SU-DHL-6 (cell line): Measurements from ENCODE around the gene GALNT9.

Experiments used
- H2AFZ ChIP-seq: fragments of 200-600 bp; sonication (generic); 2 replicates; pipeline ENCODE4 v1.6.1; 2014; ENCODE audit warnings: low read depth, mild to moderate bottlenecking, moderate library complexity, mixed read lengths, antibody characterized with exemption, low read length; ENCODE audit not compliant: severe bottlenecking
- H3F3A ChIP-seq: fragments of 200-600 bp; shearing (Covaris generic); 2 replicates; pipeline ENCODE4 v1.6.0; 2016; ENCODE audit warnings: antibody characterized with exemption, mild to moderate bottlenecking; ENCODE audit not compliant: insufficient read depth
- H3K27ac ChIP-seq: fragments of 200-600 bp; sonication (generic); 2 replicates; pipeline ENCODE4 v1.5.1; 2016; ENCODE audit warnings: low read depth, mild to moderate bottlenecking, low read length, moderate library complexity, mixed read lengths
- H3K27me3 ChIP-seq: fragments of 200-600 bp; sonication (generic), shearing (Covaris generic); 2 replicates; pipeline ENCODE4 v1.6.0; 2014; ENCODE audit warnings: mild to moderate bottlenecking, low read length
- H3K36me3 ChIP-seq: fragments of 200-600 bp; sonication (generic); 2 replicates; pipeline ENCODE4 v1.6.1; 2014; ENCODE audit warnings: mild to moderate bottlenecking, low read length, mixed read lengths
- H3K4me2 ChIP-seq: fragments of 300-600, 200-600 bp; shearing (Covaris generic), sonication (generic); 2 replicates; pipeline ENCODE4 v1.6.0; 2014; ENCODE audit warnings: low read length, low read depth, mild to moderate bottlenecking; ENCODE audit not compliant: poor library complexity, severe bottlenecking
- H3K4me3 ChIP-seq: fragments of 200-600 bp; sonication (generic); 2 replicates; pipeline ENCODE4 v1.5.1; 2014; ENCODE audit warnings: antibody characterized with exemption, low read length, mild to moderate bottlenecking, mixed read lengths; ENCODE audit not compliant: insufficient read depth, poor library complexity, severe bottlenecking
- H3K79me2 ChIP-seq: fragments of 200-600 bp; sonication (generic); 2 replicates; pipeline ENCODE4 v1.6.1; 2014; ENCODE audit warnings: mild to moderate bottlenecking, low read length, moderate library complexity; ENCODE audit not compliant: insufficient read depth
- H3K9ac ChIP-seq: fragments of 200-600 bp; sonication (generic); 2 replicates; pipeline ENCODE4 v1.7.0; 2014; ENCODE audit warnings: mild to moderate bottlenecking, low read length
- H3K9me2 ChIP-seq: fragments of 200-600 bp; sonication (generic); replicated peaks from 2 replicates; pipeline ENCODE4 v1.6.1; 2014; ENCODE audit warnings: low read length; ENCODE audit not compliant: insufficient read depth
- H3K9me3 ChIP-seq: fragments of 200-600 bp; sonication (generic); 2 replicates; pipeline ENCODE4 v1.6.1; 2014; ENCODE audit warnings: low read length, mixed read lengths; ENCODE audit not compliant: insufficient read depth
- H4K20me1 ChIP-seq: fragments of 200-600 bp; sonication (generic); 2 replicates; pipeline ENCODE4 v1.6.1; 2014; ENCODE audit warnings: low read depth, mild to moderate bottlenecking, antibody characterized with exemption, low read length, moderate library complexity, mixed read lengths
- CTCF ChIP-seq: fragments of 200-600 bp; sonication (generic); IDR thresholded peaks from one replicate; pipeline ENCODE4 v1.5.1; 2017; ENCODE audit warnings: antibody characterized with exemption, mild to moderate bottlenecking, low read length, moderate library complexity; ENCODE audit not compliant: insufficient read depth, poor library complexity, severe bottlenecking
- EZH2phosphoT487 ChIP-seq: fragments of 200-600 bp; sonication (generic), shearing (Covaris generic); conservative IDR thresholded peaks from 2 replicates; pipeline ENCODE4 v1.6.1; 2018; ENCODE audit warnings: mild to moderate bottlenecking, antibody characterized with exemption, low read length, moderate library complexity, mixed read lengths

GALNT9 gene

GRCh38 chr12:132156573-132157325 is 172.6 kb downstream of the GALNT9 start:
- no peak overlapping the region for H2AFZ ChIP-seq
- no peaks in the 10 kb centered on the region for H3K9me2 ChIP-seq
- no peak overlapping the region for H3K9ac ChIP-seq
- peaks cover 18% of the 10 kb centered on the region for H3F3A ChIP-seq
- H3K27me3 ChIP-seq: no peaks in the 10 kb centered on the region
- H3K36me3 ChIP-seq: peaks cover 21% of the 10 kb centered on the region
- no peaks in the 10 kb centered on the region for H3K79me2 ChIP-seq
- peaks cover 20% of the 10 kb centered on the region; the same call in 1 of the 2 replicates for H3K9me3 ChIP-seq
- H4K20me1 ChIP-seq: no peaks in the 10 kb centered on the region
- no peak overlapping the region for H3K4me3 ChIP-seq
- no peak for TF ChIP-seq CTCF
- no peak for TF ChIP-seq EZH2phosphoT487
- H3K4me2 ChIP-seq: no peak overlapping the region
- H3K27ac ChIP-seq: no peak overlapping the region

- Histone ChIP-seq H2AFZ (no peak overlapping the region), H3K27me3 (no peaks in the 10 kb centered on the region), H3F3A (peaks cover 18% of the 10 kb centered on the region), H3K4me2 (no peak overlapping the region), H3K36me3 (peaks cover 21% of the 10 kb centered on the region), H3K9me2 (no peaks in the 10 kb centered on the region), H3K9me3 (peaks cover 20% of the 10 kb centered on the region; the same call in 1 of the 2 replicates), H3K79me2 (no peaks in the 10 kb centered on the region), H3K4me3 (no peak overlapping the region), H3K9ac (no peak overlapping the region), H3K27ac (no peak overlapping the region), H4K20me1 (no peaks in the 10 kb centered on the region)
- TF ChIP-seq EZH2phosphoT487 (no peak), CTCF (no peak)
Observed at GRCh38 chr12:132155771-132156572, 173.4 kb downstream of the GALNT9 start.

- no peak overlapping the region for H2AFZ ChIP-seq
- no peaks in the 10 kb centered on the region for H3K27me3 ChIP-seq
- no peaks in the 10 kb centered on the region for H4K20me1 ChIP-seq
- H3K9me3 ChIP-seq: peaks cover 20% of the 10 kb centered on the region; the same call in 1 of the 2 replicates
- H3K36me3 ChIP-seq: peaks cover 21% of the 10 kb centered on the region
- no peak overlapping the region for H3K4me2 ChIP-seq
- no peak overlapping the region for H3K9ac ChIP-seq
- H3K4me3 ChIP-seq: no peak overlapping the region
- no peaks in the 10 kb centered on the region for H3K79me2 ChIP-seq
- TF ChIP-seq CTCF: no peak
- TF ChIP-seq EZH2phosphoT487: no peak
- H3K27ac ChIP-seq: no peak overlapping the region
- peaks cover 18% of the 10 kb centered on the region for H3F3A ChIP-seq
- H3K9me2 ChIP-seq: no peaks in the 10 kb centered on the region
Observed at GRCh38 chr12:132154941-132155770, 174.2 kb downstream of the GALNT9 start.
